Astrocyte of the spinal cord (primary cell): Measurements from ENCODE around the gene HS3ST3A1.

ENCODE experiments used
- DNase-seq: peaks from one replicate; pipeline ENCODE4 v3.0.0; 2011; ENCODE audit warnings: low read depth, low spot score
- H3K4me3 ChIP-seq: 2 replicates; pipeline ENCODE4 v1.5.1; 2011; ENCODE audit warnings: low read depth, mild to moderate bottlenecking, low read length, moderate library complexity
- in situ Hi-C: cut with HindIII; loops from 2 replicates; pipeline ENCODE4 v1.10.0; 2017; ENCODE audit warnings: low sequenced_read_pairs
- TF ChIP-seq, protein P1 (sequence below): IDR thresholded peaks from 2 replicates; pipeline ENCODE4 v1.5.1; 2012; ENCODE audit warnings: low read depth, mild to moderate bottlenecking, low read length, inconsistent platforms

The HS3ST3A1 gene

GRCh38 chr17:13457783-13458182, 143.9 kb downstream of the HS3ST3A1 start:
- H3K4me3 ChIP-seq = no peak overlapping the region
- in situ Hi-C loops = no loop called here
- DNase-seq = no peak
- TF ChIP-seq, protein P1, sequence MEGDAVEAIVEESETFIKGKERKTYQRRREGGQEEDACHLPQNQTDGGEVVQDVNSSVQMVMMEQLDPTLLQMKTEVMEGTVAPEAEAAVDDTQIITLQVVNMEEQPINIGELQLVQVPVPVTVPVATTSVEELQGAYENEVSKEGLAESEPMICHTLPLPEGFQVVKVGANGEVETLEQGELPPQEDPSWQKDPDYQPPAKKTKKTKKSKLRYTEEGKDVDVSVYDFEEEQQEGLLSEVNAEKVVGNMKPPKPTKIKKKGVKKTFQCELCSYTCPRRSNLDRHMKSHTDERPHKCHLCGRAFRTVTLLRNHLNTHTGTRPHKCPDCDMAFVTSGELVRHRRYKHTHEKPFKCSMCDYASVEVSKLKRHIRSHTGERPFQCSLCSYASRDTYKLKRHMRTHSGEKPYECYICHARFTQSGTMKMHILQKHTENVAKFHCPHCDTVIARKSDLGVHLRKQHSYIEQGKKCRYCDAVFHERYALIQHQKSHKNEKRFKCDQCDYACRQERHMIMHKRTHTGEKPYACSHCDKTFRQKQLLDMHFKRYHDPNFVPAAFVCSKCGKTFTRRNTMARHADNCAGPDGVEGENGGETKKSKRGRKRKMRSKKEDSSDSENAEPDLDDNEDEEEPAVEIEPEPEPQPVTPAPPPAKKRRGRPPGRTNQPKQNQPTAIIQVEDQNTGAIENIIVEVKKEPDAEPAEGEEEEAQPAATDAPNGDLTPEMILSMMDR = no peak
